Liver (tissue), 9 donors: ENCODE results near the gene RARB. TPM values are rescaled to one million over a fixed set of nuclear protein-coding genes. Genes with fewer than 3 reads are reported as not detected.

Experiments
- DNase-seq: peaks from one replicate; pipeline ENCODE4 v3.0.0-alpha.2; 2017; ENCODE audit warnings: low spot score
- H3K27ac ChIP-seq, 2 donors: one replicate each; pipeline ENCODE4 v1.7.0; 2013; ENCODE audit warnings: inconsistent platforms in 2 of 2, low read length in 2 of 2, control low read depth in 1 of 2, low read depth in 1 of 2, mild to moderate bottlenecking in 1 of 2
- H3K27me3 ChIP-seq, 4 donors: one replicate each; pipeline versions ENCODE4 v1.6.1 to v1.7.0; 2013; ENCODE audit warnings: low read length in 3 of 4, inconsistent platforms in 1 of 4, mild to moderate bottlenecking in 1 of 4, moderate library complexity in 1 of 4; ENCODE audit not compliant: control insufficient read depth in 4 of 4, insufficient read depth in 4 of 4
- H3K36me3 ChIP-seq, 4 donors: one replicate each; pipeline versions ENCODE4 v1.6.1 to v1.7.0; 2013; ENCODE audit warnings: low read length in 3 of 4, mild to moderate bottlenecking in 3 of 4, low read depth in 1 of 4, moderate library complexity in 1 of 4; ENCODE audit not compliant: control insufficient read depth in 4 of 4, insufficient read depth in 3 of 4
- H3K4me1 ChIP-seq, 4 donors: one replicate each; pipeline versions ENCODE4 v1.6.1 to v1.7.0; 2013; ENCODE audit warnings: low read length in 3 of 4, mild to moderate bottlenecking in 3 of 4, moderate library complexity in 1 of 4; ENCODE audit not compliant: control insufficient read depth in 4 of 4, insufficient read depth in 4 of 4
- H3K4me3 ChIP-seq, 3 donors: one replicate each; pipeline versions ENCODE4 v1.6.1 to v1.7.0; 2013; ENCODE audit warnings: low read length in 3 of 3, control low read depth in 1 of 3, low read depth in 1 of 3, mild to moderate bottlenecking in 1 of 3
- H3K9ac ChIP-seq, 2 donors: one replicate each; pipeline ENCODE4 v1.7.0; 2013; ENCODE audit warnings: low read length in 2 of 2, mild to moderate bottlenecking in 2 of 2, moderate library complexity in 2 of 2, control low read depth in 1 of 2, low read depth in 1 of 2
- H3K9me3 ChIP-seq, 4 donors: one replicate each; pipeline versions ENCODE4 v1.6.1 to v1.7.0; 2013; ENCODE audit warnings: low read length in 3 of 4; ENCODE audit not compliant: control insufficient read depth in 4 of 4
- EGR1 ChIP-seq, 2 donors: IDR thresholded peaks; 2 replicates each; pipeline ENCODE4 v1.6.1; 2016 to 2018; ENCODE audit warnings: antibody characterized with exemption in 2 of 2, low read depth in 2 of 2
- FOXA1 ChIP-seq: IDR thresholded peaks from 2 replicates; pipeline ENCODE4 v1.6.1; 2016; ENCODE audit warnings: antibody characterized with exemption
- FOXA2 ChIP-seq: IDR thresholded peaks from 2 replicates; pipeline ENCODE4 v1.6.1; 2016; ENCODE audit warnings: antibody characterized with exemption
- GABPA ChIP-seq, 2 donors: IDR thresholded peaks in 1 of 2; conservative IDR thresholded peaks in 1 of 2; 2 replicates each; pipeline ENCODE4 v1.6.1; 2016; ENCODE audit warnings: antibody characterized with exemption in 2 of 2, mild to moderate bottlenecking in 1 of 2, moderate library complexity in 1 of 2
- HNF4A ChIP-seq, 2 donors: conservative IDR thresholded peaks; 2 replicates each; pipeline ENCODE4 v1.6.1; 2016; ENCODE audit warnings: antibody characterized with exemption in 2 of 2, mild to moderate bottlenecking in 2 of 2
- HNF4G ChIP-seq: IDR thresholded peaks from 2 replicates; pipeline ENCODE4 v1.6.1; 2016; ENCODE audit warnings: antibody characterized with exemption
- JUND ChIP-seq, 2 donors: IDR thresholded peaks; 2 replicates each; pipeline ENCODE4 v1.6.1; 2016; ENCODE audit warnings: antibody characterized with exemption in 2 of 2
- NR2F2 ChIP-seq: IDR thresholded peaks from 2 replicates; pipeline ENCODE4 v1.6.1; 2016; ENCODE audit warnings: antibody characterized with exemption
- RAD21 ChIP-seq, 2 donors: IDR thresholded peaks; 2 replicates each; pipeline ENCODE4 v1.6.1; 2016; ENCODE audit warnings: antibody characterized with exemption in 2 of 2, mild to moderate bottlenecking in 2 of 2
- REST ChIP-seq: IDR thresholded peaks from 2 replicates; pipeline ENCODE4 v1.6.1; 2016; ENCODE audit warnings: antibody characterized with exemption, mild to moderate bottlenecking
- RXRA ChIP-seq, 2 donors: IDR thresholded peaks; 2 replicates each; pipeline ENCODE4 v1.6.1; 2017 to 2018; ENCODE audit warnings: antibody characterized with exemption in 2 of 2, mild to moderate bottlenecking in 1 of 2
- SP1 ChIP-seq: IDR thresholded peaks from 2 replicates; pipeline ENCODE4 v1.6.1; 2018; ENCODE audit warnings: antibody characterized with exemption, mild to moderate bottlenecking
- TAF1 ChIP-seq: conservative IDR thresholded peaks from 2 replicates; pipeline ENCODE4 v1.6.1; 2016; ENCODE audit warnings: antibody characterized with exemption, mild to moderate bottlenecking
- YY1 ChIP-seq: IDR thresholded peaks from 2 replicates; pipeline ENCODE4 v1.6.1; 2016; ENCODE audit warnings: antibody characterized with exemption, mild to moderate bottlenecking
- WGBS: extraction: QIAGEN DNeasy Blood & Tissue Kit; methylation state at CpG from one replicate; pipeline ENCODE4 v1.1.7; 2013; 5-methylcytosine and 5-hydroxymethylcytosine counted together
- polyA plus RNA-seq, 2 donors: library from polyadenylated mRNA; stranded (reverse) in 1 of 2; unstranded in 1 of 2; fragments of 200-250 nt in 1 of 2; fragments of >200 nt in 1 of 2; fragmentation: Nextera tagmentation in 1 of 2; extraction: Ambion mirVana in 1 of 2; gene quantifications; one replicate each; pipeline versions ENCODE4 v1.2.1 to v1.2.3, GENCODE V29; 2013 to 2015
- total RNA-seq, 2 donors: library from RNA; depleted of rRNA; stranded (reverse); fragments of >200 nt; gene quantifications; one replicate each; pipeline ENCODE4 v1.2.3, GENCODE V29; 2014
- TF ChIP-seq, protein P1 (sequence below): fragments of 150-350 bp; IDR thresholded peaks from 2 replicates; pipeline ENCODE4 v1.5.1; 2017; ENCODE audit warnings: improper control_type of control experiment, low read depth, low read length; ENCODE audit not compliant: missing input control
- TF ChIP-seq, protein P2 (sequence below): IDR thresholded peaks from 2 replicates; pipeline ENCODE4 v1.6.1; 2016; ENCODE audit warnings: antibody characterized with exemption
- TF ChIP-seq, protein P3 (sequence below): IDR thresholded peaks from 2 replicates; pipeline ENCODE4 v1.6.1; 2016; ENCODE audit warnings: antibody characterized with exemption
- donor health status: healthy.
- donor health status: healthy.
- donor health status: healthy.
- donor health status: healthy.
- donor health status: healthy.

The RARB gene
- total and polyA plus RNA-seq, 4 donors = 2.1 to 3.3 (median 2.3) TPM

- H3K4me1 ChIP-seq = no peaks in the 10 kb centered on the region
- no peak overlapping the region for H3K9ac ChIP-seq
- no peaks in the 10 kb centered on the region for H3K36me3 ChIP-seq
- no peaks in the 10 kb centered on the region for H3K27me3 ChIP-seq
- no peaks in the 10 kb centered on the region for H3K9me3 ChIP-seq
- WGBS = 92% methylated on average over 8 of the region's 8 CpGs
- DNase-seq = no peak
- no peak overlapping the region for H3K27ac ChIP-seq
- TF ChIP-seq NR2F2 = no peak
- no peak for TF ChIP-seq RAD21 (IDR thresholded peaks at IDR 0.05)
- TF ChIP-seq RXRA (IDR thresholded peaks at IDR 0.05) = no peak
- TF ChIP-seq FOXA1 = no peak
- TF ChIP-seq HNF4A (conservative IDR thresholded peaks at IDR 0.05) = no peak
- TF ChIP-seq EGR1 (IDR thresholded peaks at IDR 0.05; ENCODE audit: low read depth in 2 of 2) = no peak
- TF ChIP-seq, protein P1, sequence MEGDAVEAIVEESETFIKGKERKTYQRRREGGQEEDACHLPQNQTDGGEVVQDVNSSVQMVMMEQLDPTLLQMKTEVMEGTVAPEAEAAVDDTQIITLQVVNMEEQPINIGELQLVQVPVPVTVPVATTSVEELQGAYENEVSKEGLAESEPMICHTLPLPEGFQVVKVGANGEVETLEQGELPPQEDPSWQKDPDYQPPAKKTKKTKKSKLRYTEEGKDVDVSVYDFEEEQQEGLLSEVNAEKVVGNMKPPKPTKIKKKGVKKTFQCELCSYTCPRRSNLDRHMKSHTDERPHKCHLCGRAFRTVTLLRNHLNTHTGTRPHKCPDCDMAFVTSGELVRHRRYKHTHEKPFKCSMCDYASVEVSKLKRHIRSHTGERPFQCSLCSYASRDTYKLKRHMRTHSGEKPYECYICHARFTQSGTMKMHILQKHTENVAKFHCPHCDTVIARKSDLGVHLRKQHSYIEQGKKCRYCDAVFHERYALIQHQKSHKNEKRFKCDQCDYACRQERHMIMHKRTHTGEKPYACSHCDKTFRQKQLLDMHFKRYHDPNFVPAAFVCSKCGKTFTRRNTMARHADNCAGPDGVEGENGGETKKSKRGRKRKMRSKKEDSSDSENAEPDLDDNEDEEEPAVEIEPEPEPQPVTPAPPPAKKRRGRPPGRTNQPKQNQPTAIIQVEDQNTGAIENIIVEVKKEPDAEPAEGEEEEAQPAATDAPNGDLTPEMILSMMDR = no peak
- H3K4me3 ChIP-seq = no peak overlapping the region
Observed at GRCh38 chr3:25520926-25521559, 93.0 kb downstream of the RARB start.

GRCh38 chr3:25527336-25527735, 99.3 kb downstream of the RARB start:
- Histone ChIP-seq H3K27me3 (no peaks in the 10 kb centered on the region), H3K27ac (no peak overlapping the region), H3K4me1 (no peaks in the 10 kb centered on the region), H3K36me3 (no peaks in the 10 kb centered on the region), H3K9ac (no peak overlapping the region), H3K4me3 (no peak overlapping the region), H3K9me3 (peaks cover 0 to 2% (median under 1%) of the 10 kb centered on the region in 4 donors)
- TF ChIP-seq, protein P1 = no peak
- TF ChIP-seq JUND (IDR thresholded peaks at IDR 0.05) (no peak), FOXA2 (no peak), EGR1 (IDR thresholded peaks at IDR 0.05; ENCODE audit: low read depth in 2 of 2) (no peak), HNF4G (no peak), RAD21 (IDR thresholded peaks at IDR 0.05) (no peak), SP1 (no peak), HNF4A (conservative IDR thresholded peaks at IDR 0.05) (no peak), GABPA (IDR thresholded peaks at IDR 0.05 in 1 of 2, conservative IDR thresholded peaks at IDR 0.05 in 1 of 2) (no peak), FOXA1 (no peak), NR2F2 (no peak), YY1 (no peak), TAF1 (no peak), REST (no peak)
- TF ChIP-seq, protein P2, sequence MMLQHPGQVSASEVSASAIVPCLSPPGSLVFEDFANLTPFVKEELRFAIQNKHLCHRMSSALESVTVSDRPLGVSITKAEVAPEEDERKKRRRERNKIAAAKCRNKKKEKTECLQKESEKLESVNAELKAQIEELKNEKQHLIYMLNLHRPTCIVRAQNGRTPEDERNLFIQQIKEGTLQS = no peak
- TF ChIP-seq, protein P3, sequence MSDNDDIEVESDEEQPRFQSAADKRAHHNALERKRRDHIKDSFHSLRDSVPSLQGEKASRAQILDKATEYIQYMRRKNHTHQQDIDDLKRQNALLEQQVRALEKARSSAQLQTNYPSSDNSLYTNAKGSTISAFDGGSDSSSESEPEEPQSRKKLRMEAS = no peak
- no peak for DNase-seq
- 90% methylated on average over 3 of the region's 3 CpGs for WGBS
